ENCODE results near the gene SPC24. TPM values are rescaled to one million over a fixed set of nuclear protein-coding genes. Genes with fewer than 3 reads are reported as not detected.
A peak's percentile ranks its signal among the peaks of the same experiment; 100 is the strongest.
"Not testable (repeated sequence)": the region's sequence is repeated elsewhere in the genome, so short reads cannot be mapped to it uniquely, and the experiment has no call there.

The SPC24 gene
- total RNA-seq, 1 experiment from 2014 or later, result 67.0 TPM

- peaks cover 68% of the 10 kb centered on the region for H3K36me3 ChIP-seq (replicated peaks; ENCODE audit: control insufficient read depth, insufficient read depth, low read length)
- DNase-seq, result peak; percentile 42
- H3K27me3 ChIP-seq (ENCODE audit: control insufficient read depth, insufficient read depth, low read length), result no peaks in the 10 kb centered on the region
- H3K4me3 ChIP-seq (ENCODE audit: insufficient read depth, low read depth, low read length), result no peak overlapping the region
Measured at GRCh38 chr19:11111117-11111770, 44.3 kb downstream of the SPC24 start.

DNA sequence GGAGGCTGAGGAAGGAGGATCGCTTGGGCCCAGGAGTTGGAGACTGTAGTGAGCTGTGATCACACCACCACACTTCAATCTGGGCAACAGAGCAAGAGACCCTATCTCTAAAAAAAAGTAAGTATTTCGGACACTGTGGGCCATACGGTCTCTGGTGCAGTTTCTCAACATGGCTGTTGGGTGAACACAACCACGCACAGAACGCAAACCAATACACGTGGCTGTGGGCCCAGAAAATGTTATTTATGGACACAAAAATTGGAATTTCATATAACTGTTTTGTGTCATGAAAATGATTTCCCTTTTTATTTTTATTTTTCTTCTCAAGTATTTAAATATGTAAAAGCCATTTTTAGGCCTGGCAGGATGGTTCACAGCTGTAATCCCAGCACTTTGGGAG, 46.8 kb downstream of the SPC24 start:
- H3K36me3 ChIP-seq (replicated peaks; ENCODE audit: control insufficient read depth, insufficient read depth, low read length), result peaks cover 65% of the 10 kb centered on the region
- DNase-seq, result no peak
- H3K27me3 ChIP-seq (ENCODE audit: control insufficient read depth, insufficient read depth, low read length), result no peaks in the 10 kb centered on the region
- H3K4me3 ChIP-seq (ENCODE audit: insufficient read depth, low read depth, low read length), result no peak overlapping the region

DNA sequence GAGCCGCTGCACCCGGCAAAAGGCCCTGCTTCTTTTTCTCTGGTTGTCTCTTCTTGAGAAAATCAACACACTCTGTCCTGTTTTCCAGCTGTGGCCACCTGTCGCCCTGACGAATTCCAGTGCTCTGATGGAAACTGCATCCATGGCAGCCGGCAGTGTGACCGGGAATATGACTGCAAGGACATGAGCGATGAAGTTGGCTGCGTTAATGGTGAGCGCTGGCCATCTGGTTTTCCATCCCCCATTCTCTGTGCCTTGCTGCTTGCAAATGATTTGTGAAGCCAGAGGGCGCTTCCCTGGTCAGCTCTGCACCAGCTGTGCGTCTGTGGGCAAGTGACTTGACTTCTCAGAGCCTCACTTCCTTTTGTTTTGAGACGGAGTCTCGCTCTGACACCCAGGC, 49.1 kb downstream of the SPC24 start:
- H3K4me3 ChIP-seq (ENCODE audit: insufficient read depth, low read depth, low read length), result no peak overlapping the region

GRCh38 chr19:11105014-11105636, 50.5 kb downstream of the SPC24 start:
- peak; percentile 69 for DNase-seq
- Histone ChIP-seq H3K36me3 (replicated peaks; ENCODE audit: control insufficient read depth, insufficient read depth, low read length) (peaks cover 57% of the 10 kb centered on the region), H3K4me3 (ENCODE audit: insufficient read depth, low read depth, low read length) (no peak overlapping the region), H3K27me3 (ENCODE audit: control insufficient read depth, insufficient read depth, low read length) (no peaks in the 10 kb centered on the region)

More for the DNA sequence above, 49.1 kb downstream of the SPC24 start:
- Histone ChIP-seq H3K27me3 (ENCODE audit: control insufficient read depth, insufficient read depth, low read length) (no peaks in the 10 kb centered on the region), H3K36me3 (replicated peaks; ENCODE audit: control insufficient read depth, insufficient read depth, low read length) (peaks cover 61% of the 10 kb centered on the region)
- peak; percentile 19 for DNase-seq

DNA sequence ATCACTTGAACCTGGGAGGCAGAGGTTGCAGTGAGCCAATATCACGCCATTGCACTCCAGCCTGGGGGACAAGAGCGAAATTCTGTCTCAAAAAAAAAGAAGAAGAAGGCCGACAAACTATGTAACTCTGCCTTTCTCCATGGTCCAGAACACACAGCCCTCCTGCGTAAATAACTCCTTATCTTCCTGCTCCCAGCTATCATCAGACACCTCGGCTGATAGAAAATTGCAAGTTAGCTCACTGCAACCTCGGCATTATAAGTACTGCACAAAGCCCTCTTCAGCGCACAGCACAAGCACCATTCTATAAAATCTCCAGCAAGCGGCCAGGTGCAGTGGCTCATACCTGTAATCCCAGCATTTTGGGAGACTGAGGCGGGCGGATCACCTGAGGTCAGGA, 51.9 kb downstream of the SPC24 start:
- H3K36me3 ChIP-seq (replicated peaks; ENCODE audit: control insufficient read depth, insufficient read depth, low read length), result peaks cover 53% of the 10 kb centered on the region
- not testable (repeated sequence) for H3K27me3 ChIP-seq (ENCODE audit: control insufficient read depth, insufficient read depth, low read length); DNase-seq; H3K4me3 ChIP-seq (ENCODE audit: insufficient read depth, low read depth, low read length)

- no peak overlapping the region for H3K4me3 ChIP-seq (ENCODE audit: insufficient read depth, low read depth, low read length)
- H3K36me3 ChIP-seq (replicated peaks; ENCODE audit: control insufficient read depth, insufficient read depth, low read length), result peaks cover 50% of the 10 kb centered on the region
- DNase-seq, result peak; percentile 17
- no peaks in the 10 kb centered on the region for H3K27me3 ChIP-seq (ENCODE audit: control insufficient read depth, insufficient read depth, low read length)
Measured at GRCh38 chr19:11102944-11103343, 52.6 kb downstream of the SPC24 start.

- no peak overlapping the region for H3K4me3 ChIP-seq (ENCODE audit: insufficient read depth, low read depth, low read length)
- peaks cover 44% of the 10 kb centered on the region for H3K36me3 ChIP-seq (replicated peaks; ENCODE audit: control insufficient read depth, insufficient read depth, low read length)
- no peaks in the 10 kb centered on the region for H3K27me3 ChIP-seq (ENCODE audit: control insufficient read depth, insufficient read depth, low read length)
- DNase-seq, result no peak
Measured at GRCh38 chr19:11101057-11101456, 54.5 kb downstream of the SPC24 start.

DNA sequence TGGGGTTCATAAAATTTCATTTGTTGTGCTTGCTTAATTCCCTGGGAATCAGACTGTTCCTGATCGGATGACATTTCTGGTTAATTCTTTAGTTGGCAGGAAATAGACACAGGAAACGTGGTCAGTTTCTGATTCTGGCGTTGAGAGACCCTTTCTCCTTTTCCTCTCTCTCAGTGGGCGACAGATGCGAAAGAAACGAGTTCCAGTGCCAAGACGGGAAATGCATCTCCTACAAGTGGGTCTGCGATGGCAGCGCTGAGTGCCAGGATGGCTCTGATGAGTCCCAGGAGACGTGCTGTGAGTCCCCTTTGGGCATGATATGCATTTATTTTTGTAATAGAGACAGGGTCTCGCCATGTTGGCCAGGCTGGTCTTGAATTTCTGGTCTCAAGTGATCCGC, 55.5 kb downstream of the SPC24 start:
- no peak for DNase-seq
- no peak overlapping the region for H3K4me3 ChIP-seq (ENCODE audit: insufficient read depth, low read depth, low read length)
- peaks cover 38% of the 10 kb centered on the region for H3K36me3 ChIP-seq (replicated peaks; ENCODE audit: control insufficient read depth, insufficient read depth, low read length)
- H3K27me3 ChIP-seq (ENCODE audit: control insufficient read depth, insufficient read depth, low read length), result no peaks in the 10 kb centered on the region

- H3K36me3 ChIP-seq (replicated peaks; ENCODE audit: control insufficient read depth, insufficient read depth, low read length), result peaks cover 41% of the 10 kb centered on the region
- H3K27me3 ChIP-seq (ENCODE audit: control insufficient read depth, insufficient read depth, low read length), result no peaks in the 10 kb centered on the region
- no peak for DNase-seq
- H3K4me3 ChIP-seq (ENCODE audit: insufficient read depth, low read depth, low read length), result no peak overlapping the region
Measured at GRCh38 chr19:11098861-11099260, 56.7 kb downstream of the SPC24 start.

GRCh38 chr19:11098327-11098726, 57.3 kb downstream of the SPC24 start:
- H3K4me3 ChIP-seq (ENCODE audit: insufficient read depth, low read depth, low read length), result no peak overlapping the region
- no peak for DNase-seq
- no peaks in the 10 kb centered on the region for H3K27me3 ChIP-seq (ENCODE audit: control insufficient read depth, insufficient read depth, low read length)
- H3K36me3 ChIP-seq (replicated peaks; ENCODE audit: control insufficient read depth, insufficient read depth, low read length), result peaks cover 42% of the 10 kb centered on the region

DNA sequence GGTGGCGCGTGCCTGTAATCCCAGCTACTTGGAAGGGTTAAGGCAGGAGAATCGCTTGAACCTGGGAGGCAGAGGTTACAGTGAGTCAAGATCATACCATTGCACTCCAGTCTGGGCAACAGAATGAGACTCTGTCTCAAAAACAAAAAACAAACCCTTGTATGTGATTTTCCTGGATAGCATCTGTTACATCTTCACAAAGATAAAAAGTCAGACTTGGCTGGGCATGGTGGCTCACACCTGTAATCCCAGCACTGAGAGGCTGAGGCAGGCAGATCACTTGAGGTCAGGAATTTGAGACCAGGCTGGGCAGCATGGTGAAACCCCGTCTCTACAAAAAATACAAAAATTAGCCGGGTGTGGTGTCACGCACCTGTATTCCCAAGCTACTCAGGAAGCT, 58.2 kb downstream of the SPC24 start:
- H3K27me3 ChIP-seq (ENCODE audit: control insufficient read depth, insufficient read depth, low read length); DNase-seq; H3K4me3 ChIP-seq (ENCODE audit: insufficient read depth, low read depth, low read length): not testable (repeated sequence)
- peaks cover 34% of the 10 kb centered on the region for H3K36me3 ChIP-seq (replicated peaks; ENCODE audit: control insufficient read depth, insufficient read depth, low read length)

DNA sequence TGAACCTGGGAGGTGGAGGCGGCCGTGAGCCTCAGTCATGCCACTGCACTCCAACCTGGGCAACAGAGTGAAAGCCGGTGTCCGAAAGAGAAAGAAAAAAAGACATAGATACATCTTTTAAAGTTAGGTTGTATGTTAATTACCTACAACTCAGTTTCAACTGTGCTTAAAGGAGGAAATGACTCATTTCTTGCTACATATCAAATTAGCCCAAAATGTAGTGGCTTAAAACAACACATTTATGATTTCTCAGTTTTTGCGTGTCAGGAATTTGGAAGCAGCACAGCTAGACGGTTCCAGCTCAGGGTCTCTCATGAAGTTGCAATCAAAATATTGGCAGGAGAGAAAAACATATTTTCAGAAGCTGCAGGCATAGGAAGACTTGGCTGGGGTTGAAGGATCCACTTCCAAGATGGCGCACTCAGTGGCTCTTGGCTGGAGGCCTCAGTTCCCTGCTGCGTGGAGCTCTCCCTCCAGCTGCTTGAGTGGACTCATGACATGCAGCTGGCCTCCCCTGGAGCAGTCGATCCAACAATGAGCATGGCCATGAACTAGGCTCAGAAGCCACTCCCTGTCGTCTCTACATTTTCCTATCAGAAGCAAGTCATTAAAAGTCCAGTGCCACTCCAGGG, 59.3 kb downstream of the SPC24 start:
- peaks cover 37% of the 10 kb centered on the region for H3K36me3 ChIP-seq (replicated peaks; ENCODE audit: control insufficient read depth, insufficient read depth, low read length)
- no peaks in the 10 kb centered on the region for H3K27me3 ChIP-seq (ENCODE audit: control insufficient read depth, insufficient read depth, low read length)
- no peak for DNase-seq
- H3K4me3 ChIP-seq (ENCODE audit: insufficient read depth, low read depth, low read length), result no peak overlapping the region
